ENCODE results near the gene PGGHG. TPM values are rescaled to one million over a fixed set of nuclear protein-coding genes. Genes with fewer than 3 reads are reported as not detected.
"Not testable (repeated sequence)": the region's sequence is repeated elsewhere in the genome, so short reads cannot be mapped to it uniquely, and the experiment has no call there.

PGGHG gene
- total RNA-seq, 1 donor from 2014 or later = 14.4 TPM

DNA sequence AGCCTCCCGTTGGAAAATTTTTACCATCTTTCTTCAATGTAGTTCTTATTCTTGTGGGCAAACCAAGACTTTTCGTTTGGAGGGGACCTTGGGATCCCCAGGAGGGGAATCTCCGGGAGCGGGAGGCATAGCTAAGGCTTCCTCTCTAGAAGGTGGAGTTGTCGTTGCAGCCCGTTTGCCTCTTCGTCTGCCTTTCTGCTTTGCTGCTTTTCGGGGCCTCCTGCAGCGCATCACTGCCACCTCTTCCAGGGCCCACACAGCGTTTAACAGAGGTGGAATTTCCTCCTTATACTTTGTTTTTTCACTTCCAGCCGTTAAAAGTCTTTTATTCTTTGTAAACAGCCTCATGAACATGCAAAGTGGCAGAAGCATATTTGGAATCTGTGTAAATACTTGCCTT lies 35.2 kb downstream of the PGGHG start:
- DNase-seq = no peak
- H3K9me3 Mint-ChIP-seq (ENCODE audit: unreplicated experiment) = no peaks in the 10 kb centered on the region
- TF ChIP-seq, protein P1, sequence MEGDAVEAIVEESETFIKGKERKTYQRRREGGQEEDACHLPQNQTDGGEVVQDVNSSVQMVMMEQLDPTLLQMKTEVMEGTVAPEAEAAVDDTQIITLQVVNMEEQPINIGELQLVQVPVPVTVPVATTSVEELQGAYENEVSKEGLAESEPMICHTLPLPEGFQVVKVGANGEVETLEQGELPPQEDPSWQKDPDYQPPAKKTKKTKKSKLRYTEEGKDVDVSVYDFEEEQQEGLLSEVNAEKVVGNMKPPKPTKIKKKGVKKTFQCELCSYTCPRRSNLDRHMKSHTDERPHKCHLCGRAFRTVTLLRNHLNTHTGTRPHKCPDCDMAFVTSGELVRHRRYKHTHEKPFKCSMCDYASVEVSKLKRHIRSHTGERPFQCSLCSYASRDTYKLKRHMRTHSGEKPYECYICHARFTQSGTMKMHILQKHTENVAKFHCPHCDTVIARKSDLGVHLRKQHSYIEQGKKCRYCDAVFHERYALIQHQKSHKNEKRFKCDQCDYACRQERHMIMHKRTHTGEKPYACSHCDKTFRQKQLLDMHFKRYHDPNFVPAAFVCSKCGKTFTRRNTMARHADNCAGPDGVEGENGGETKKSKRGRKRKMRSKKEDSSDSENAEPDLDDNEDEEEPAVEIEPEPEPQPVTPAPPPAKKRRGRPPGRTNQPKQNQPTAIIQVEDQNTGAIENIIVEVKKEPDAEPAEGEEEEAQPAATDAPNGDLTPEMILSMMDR (IDR thresholded peaks at IDR 0.05; ENCODE audit: partially characterized antibody, unreplicated experiment) = no peak
- H3K36me3 Mint-ChIP-seq (ENCODE audit: unreplicated experiment) = no peaks in the 10 kb centered on the region
- no peak overlapping the region for H3K27ac Mint-ChIP-seq (ENCODE audit: unreplicated experiment)
- peaks cover 9% of the 10 kb centered on the region for H3K27me3 Mint-ChIP-seq (ENCODE audit: unreplicated experiment)
- H3K4me3 Mint-ChIP-seq (ENCODE audit: unreplicated experiment) = no peak overlapping the region
- H3K4me1 Mint-ChIP-seq (ENCODE audit: low read depth, unreplicated experiment) = peaks cover 11% of the 10 kb centered on the region

DNA sequence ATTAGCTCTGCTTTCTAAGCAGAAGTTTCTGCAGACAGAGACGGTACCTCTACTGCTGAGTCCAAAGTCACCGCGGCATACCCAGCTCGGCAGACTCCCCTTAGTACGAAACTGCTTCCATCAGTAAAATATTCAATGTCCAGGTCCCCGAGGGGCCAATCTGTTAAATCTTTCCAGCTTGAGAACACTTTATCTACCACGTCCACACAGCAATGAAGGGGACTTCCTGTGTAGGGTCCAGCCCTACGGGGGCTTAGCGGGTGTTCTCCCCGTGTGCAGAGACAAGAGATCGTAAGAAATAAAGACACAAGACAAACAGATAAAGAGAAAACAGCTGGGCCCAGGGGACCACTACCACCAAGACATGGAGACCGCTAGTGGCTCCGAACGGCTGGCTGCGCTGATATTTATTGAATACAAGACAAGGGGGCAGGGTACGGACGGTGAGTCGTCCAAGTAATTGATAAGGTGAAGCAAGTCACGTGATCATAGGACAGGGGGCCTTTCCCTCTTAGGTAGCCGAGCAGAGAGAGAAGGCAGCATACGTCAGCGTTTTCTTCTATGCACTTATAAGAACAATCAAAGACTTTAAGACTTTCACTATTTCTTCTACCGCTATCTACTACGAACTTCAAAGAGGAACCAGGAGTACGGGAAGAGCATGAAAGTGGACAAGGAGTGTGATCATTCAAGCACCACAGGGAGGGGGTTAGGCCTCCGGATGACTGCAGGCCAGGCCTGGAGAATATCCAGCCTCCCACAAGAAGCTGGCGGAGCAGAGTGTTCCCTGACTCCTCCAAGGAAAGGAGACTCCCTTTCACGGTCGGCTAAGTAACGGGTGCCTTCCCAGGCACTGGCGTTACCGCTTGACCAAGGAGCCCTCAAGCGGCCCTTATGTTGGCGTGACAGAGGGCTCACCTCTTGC lies 35.9 kb downstream of the PGGHG start:
- not testable (repeated sequence) for H3K27ac Mint-ChIP-seq (ENCODE audit: unreplicated experiment); DNase-seq; H3K9me3 Mint-ChIP-seq (ENCODE audit: unreplicated experiment); H3K4me3 Mint-ChIP-seq (ENCODE audit: unreplicated experiment); H3K27me3 Mint-ChIP-seq (ENCODE audit: unreplicated experiment); H3K36me3 Mint-ChIP-seq (ENCODE audit: unreplicated experiment)
- H3K4me1 Mint-ChIP-seq (ENCODE audit: low read depth, unreplicated experiment) = peaks cover 11% of the 10 kb centered on the region

DNA sequence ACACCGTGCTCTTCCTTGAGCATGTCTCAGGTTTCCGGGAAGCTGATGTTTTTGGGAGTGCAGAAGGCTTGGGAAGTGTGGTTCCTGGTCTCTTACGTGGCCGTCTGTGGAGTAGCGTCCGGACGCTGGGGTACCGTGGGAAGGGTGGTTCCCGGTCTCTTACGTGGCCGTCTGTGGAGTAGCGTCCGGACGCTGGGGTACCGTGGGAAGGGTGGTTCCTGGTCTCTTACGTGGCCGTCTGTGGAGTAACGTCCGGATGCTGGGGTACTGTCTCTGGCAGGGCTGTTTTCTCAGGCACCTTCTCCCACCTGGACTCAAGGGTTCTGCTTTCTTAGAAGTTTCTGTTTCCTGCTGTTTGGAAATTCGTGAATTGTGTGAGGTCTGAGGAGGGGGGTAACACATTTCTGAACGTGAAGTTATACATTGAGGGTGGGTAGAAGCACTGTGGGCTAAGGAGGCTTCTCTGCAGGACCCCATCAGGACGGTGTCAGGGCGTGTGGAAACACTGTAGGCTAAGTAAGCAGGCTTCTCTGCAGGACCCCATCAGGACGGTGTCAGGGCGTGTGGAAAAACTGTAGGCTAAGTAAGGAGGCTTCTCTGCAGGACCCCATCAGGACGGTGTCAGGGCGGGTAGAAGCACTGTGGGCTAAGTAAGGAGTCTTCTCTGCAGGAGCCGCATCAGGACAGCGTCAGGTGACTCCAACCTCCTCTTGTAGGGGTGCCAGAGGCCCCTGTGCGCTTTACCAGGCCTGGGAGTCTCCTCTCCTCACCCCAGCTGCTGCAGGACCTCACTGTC lies 37.1 kb downstream of the PGGHG start:
- TF ChIP-seq, protein P1 (IDR thresholded peaks at IDR 0.05; ENCODE audit: partially characterized antibody, unreplicated experiment) = no peak
- Mint-ChIP-seq H3K4me1 (ENCODE audit: low read depth, unreplicated experiment) (peaks cover 9% of the 10 kb centered on the region), H3K4me3 (ENCODE audit: unreplicated experiment) (no peak overlapping the region), H3K9me3 (ENCODE audit: unreplicated experiment) (no peaks in the 10 kb centered on the region), H3K36me3 (ENCODE audit: unreplicated experiment) (no peaks in the 10 kb centered on the region), H3K27me3 (ENCODE audit: unreplicated experiment) (peaks cover 5% of the 10 kb centered on the region), H3K27ac (ENCODE audit: unreplicated experiment) (no peak overlapping the region)
- no peak for DNase-seq

DNA sequence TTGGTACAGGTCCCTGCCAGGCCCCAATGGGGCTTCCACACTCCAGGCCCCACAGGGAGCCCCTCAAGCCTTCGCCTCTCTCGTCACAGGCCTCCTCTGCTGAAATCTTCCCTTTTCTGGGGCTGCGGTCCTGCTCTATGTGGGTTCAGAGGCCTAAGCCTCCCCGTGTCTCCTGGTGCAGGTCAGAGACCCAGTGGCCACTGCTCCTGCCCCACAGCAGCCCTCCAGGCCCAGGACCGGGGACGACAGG lies 37.6 kb downstream of the PGGHG start:
- TF ChIP-seq, protein P1 (IDR thresholded peaks at IDR 0.05; ENCODE audit: partially characterized antibody, unreplicated experiment) = no peak
- DNase-seq = no peak
- Mint-ChIP-seq H3K36me3 (ENCODE audit: unreplicated experiment) (no peaks in the 10 kb centered on the region), H3K27ac (ENCODE audit: unreplicated experiment) (no peak overlapping the region), H3K4me1 (ENCODE audit: low read depth, unreplicated experiment) (peaks cover 9% of the 10 kb centered on the region), H3K4me3 (ENCODE audit: unreplicated experiment) (no peak overlapping the region), H3K27me3 (ENCODE audit: unreplicated experiment) (peaks cover 5% of the 10 kb centered on the region), H3K9me3 (ENCODE audit: unreplicated experiment) (no peaks in the 10 kb centered on the region)

DNA sequence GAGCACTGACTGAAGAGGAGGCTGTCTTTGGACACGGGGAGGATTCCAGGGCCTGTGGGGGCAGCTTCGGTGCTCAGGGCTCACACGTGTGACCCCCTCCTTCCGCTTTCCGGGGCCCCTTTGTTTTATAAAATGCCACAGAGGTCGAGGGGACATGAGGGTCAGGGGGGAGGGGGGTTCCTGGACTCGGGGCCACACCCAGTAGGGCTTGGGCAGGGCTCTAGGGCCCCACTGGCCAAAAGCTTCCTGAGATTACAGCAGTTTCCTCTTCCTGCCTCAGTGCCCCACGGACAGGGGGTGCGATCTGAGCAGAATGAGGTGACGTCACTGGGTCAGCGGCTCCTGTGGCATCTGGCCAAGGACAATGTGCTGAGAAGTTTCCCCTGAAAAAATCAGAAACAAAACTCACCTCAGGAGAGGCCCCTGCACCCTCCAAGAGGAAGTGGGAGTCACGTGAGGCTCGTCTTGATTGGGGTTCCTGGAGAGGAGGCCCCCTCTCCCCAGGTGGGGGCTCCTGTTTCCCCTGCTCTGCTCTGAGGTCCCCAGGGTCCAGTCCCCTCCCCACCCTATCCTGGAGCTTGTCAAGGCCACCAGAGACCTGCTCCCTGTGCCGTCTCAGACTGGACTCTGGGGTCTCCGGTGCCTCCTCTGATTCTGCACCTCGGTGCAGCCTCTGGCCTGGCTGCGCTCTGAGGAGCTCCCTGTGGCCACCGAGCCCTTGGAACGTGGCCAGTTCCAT lies 38.1 kb downstream of the PGGHG start:
- TF ChIP-seq, protein P1 (IDR thresholded peaks at IDR 0.05; ENCODE audit: partially characterized antibody, unreplicated experiment) = no peak
- Mint-ChIP-seq H3K4me3 (ENCODE audit: unreplicated experiment) (no peak overlapping the region), H3K4me1 (ENCODE audit: low read depth, unreplicated experiment) (peaks cover 9% of the 10 kb centered on the region), H3K27ac (ENCODE audit: unreplicated experiment) (no peak overlapping the region), H3K27me3 (ENCODE audit: unreplicated experiment) (peaks cover 5% of the 10 kb centered on the region), H3K36me3 (ENCODE audit: unreplicated experiment) (no peaks in the 10 kb centered on the region), H3K9me3 (ENCODE audit: unreplicated experiment) (no peaks in the 10 kb centered on the region)
- no peak for DNase-seq
